ENCODE measurements around the gene SPRED2.

DNA sequence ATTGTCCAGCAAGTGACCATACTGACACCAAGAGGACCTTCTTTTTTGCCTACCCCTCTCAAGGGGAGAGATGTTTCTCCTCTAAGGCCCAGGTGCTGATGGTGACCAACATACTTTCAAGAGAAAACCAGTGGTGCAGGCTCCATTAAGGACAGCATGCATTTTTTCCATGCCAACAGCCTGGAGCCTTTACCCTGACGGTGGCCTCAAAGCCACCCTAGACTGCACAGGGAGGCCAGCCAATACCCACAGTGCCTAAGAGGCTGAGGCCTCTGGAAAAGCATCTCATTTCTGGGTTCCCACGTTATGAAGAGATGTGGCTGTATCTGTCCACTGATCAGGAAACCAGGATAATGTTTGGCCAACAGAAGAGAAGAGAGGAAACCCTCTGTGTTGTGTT is 19.3 kb downstream of the SPRED2 start:
- TF ChIP-seq POLR2AphosphoS5 (IDR thresholded peaks at IDR 0.05; ENCODE audit: low read depth, low read length) = no peak
- TF ChIP-seq, protein P1, sequence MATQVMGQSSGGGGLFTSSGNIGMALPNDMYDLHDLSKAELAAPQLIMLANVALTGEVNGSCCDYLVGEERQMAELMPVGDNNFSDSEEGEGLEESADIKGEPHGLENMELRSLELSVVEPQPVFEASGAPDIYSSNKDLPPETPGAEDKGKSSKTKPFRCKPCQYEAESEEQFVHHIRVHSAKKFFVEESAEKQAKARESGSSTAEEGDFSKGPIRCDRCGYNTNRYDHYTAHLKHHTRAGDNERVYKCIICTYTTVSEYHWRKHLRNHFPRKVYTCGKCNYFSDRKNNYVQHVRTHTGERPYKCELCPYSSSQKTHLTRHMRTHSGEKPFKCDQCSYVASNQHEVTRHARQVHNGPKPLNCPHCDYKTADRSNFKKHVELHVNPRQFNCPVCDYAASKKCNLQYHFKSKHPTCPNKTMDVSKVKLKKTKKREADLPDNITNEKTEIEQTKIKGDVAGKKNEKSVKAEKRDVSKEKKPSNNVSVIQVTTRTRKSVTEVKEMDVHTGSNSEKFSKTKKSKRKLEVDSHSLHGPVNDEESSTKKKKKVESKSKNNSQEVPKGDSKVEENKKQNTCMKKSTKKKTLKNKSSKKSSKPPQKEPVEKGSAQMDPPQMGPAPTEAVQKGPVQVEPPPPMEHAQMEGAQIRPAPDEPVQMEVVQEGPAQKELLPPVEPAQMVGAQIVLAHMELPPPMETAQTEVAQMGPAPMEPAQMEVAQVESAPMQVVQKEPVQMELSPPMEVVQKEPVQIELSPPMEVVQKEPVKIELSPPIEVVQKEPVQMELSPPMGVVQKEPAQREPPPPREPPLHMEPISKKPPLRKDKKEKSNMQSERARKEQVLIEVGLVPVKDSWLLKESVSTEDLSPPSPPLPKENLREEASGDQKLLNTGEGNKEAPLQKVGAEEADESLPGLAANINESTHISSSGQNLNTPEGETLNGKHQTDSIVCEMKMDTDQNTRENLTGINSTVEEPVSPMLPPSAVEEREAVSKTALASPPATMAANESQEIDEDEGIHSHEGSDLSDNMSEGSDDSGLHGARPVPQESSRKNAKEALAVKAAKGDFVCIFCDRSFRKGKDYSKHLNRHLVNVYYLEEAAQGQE (IDR thresholded peaks at IDR 0.05; ENCODE audit: insufficient read depth in 1 of 2, low read depth in 2 of 2, low read length in 2 of 2) = no peak
- TF ChIP-seq TAF1 (IDR thresholded peaks at IDR 0.05; ENCODE audit: borderline replicate concordance, insufficient read depth, low read length) = no peak

Measured in PFSK-1 (cell line).